DOHH2 (cell line): Measurements from ENCODE around the gene GATA5.

Experiments used
- H3F3A ChIP-seq: fragments of 200-600 bp; sonication (generic), shearing (Covaris generic); 2 replicates; pipeline ENCODE4 v1.6.0; 2016; ENCODE audit warnings: antibody characterized with exemption, mild to moderate bottlenecking; ENCODE audit not compliant: control insufficient read depth, insufficient read depth
- H3K27ac ChIP-seq: fragments of 200-600 bp; sonication (generic); 2 replicates; pipeline ENCODE4 v1.5.1; 2014; ENCODE audit warnings: low read depth, mild to moderate bottlenecking, low read length, moderate library complexity
- H3K27me3 ChIP-seq: fragments of 200-600 bp; sonication (generic); 2 replicates; pipeline ENCODE4 v1.6.1; 2014; ENCODE audit warnings: mild to moderate bottlenecking, low read length, mixed read lengths; ENCODE audit not compliant: control insufficient read depth
- H3K36me3 ChIP-seq: fragments of 200-600 bp; sonication (generic); 2 replicates; pipeline ENCODE4 v1.6.1; 2014; ENCODE audit warnings: mild to moderate bottlenecking, low read length, moderate library complexity, mixed read lengths; ENCODE audit not compliant: control insufficient read depth
- H3K4me1 ChIP-seq: fragments of 200-600 bp; sonication (generic); 2 replicates; pipeline ENCODE4 v1.6.1; 2014; ENCODE audit warnings: mild to moderate bottlenecking, low read length, mixed read lengths; ENCODE audit not compliant: control insufficient read depth
- H3K4me2 ChIP-seq: fragments of 200-600 bp; sonication (generic); 2 replicates; pipeline ENCODE4 v1.6.0; 2014; ENCODE audit warnings: mild to moderate bottlenecking, low read length, moderate library complexity
- H3K4me3 ChIP-seq: fragments of 200-600 bp; sonication (generic); 2 replicates; pipeline ENCODE4 v1.5.1; 2014; ENCODE audit warnings: mild to moderate bottlenecking, low read length, mixed read lengths
- H3K79me2 ChIP-seq: fragments of 200-600 bp; sonication (generic); 2 replicates; pipeline ENCODE4 v1.6.1; 2014; ENCODE audit warnings: mild to moderate bottlenecking, low read length, mixed read lengths; ENCODE audit not compliant: control insufficient read depth
- H3K9me2 ChIP-seq: fragments of 200-600 bp; sonication (generic); replicated peaks from 2 replicates; pipeline ENCODE4 v1.6.1; 2014; ENCODE audit warnings: mild to moderate bottlenecking, low read length, mixed read lengths; ENCODE audit not compliant: control insufficient read depth
- H3K9me3 ChIP-seq: fragments of 200-600 bp; sonication (generic); 2 replicates; pipeline ENCODE4 v1.6.1; 2014; ENCODE audit warnings: antibody characterized with exemption, low read length, mixed read lengths; ENCODE audit not compliant: control insufficient read depth, insufficient read depth
- H4K20me1 ChIP-seq: fragments of 200-600 bp; sonication (generic); 2 replicates; pipeline ENCODE4 v1.6.0; 2014; ENCODE audit warnings: low read depth, mild to moderate bottlenecking, antibody characterized with exemption, low read length, moderate library complexity; ENCODE audit not compliant: control insufficient read depth, insufficient read depth
- EZH2phosphoT487 ChIP-seq: fragments of 200-600 bp; sonication (generic); IDR thresholded peaks from 2 replicates; pipeline ENCODE4 v1.6.1; 2017; ENCODE audit warnings: borderline replicate concordance, mild to moderate bottlenecking, antibody characterized with exemption, low read length, moderate library complexity, mixed read lengths
- TF ChIP-seq, protein P1 (sequence below): fragments of 200-600 bp; sonication (generic); IDR thresholded peaks from one replicate; pipeline ENCODE4 v1.5.1; 2014; ENCODE audit warnings: antibody characterized with exemption, mild to moderate bottlenecking, low read depth, low read length; ENCODE audit not compliant: poor library complexity, severe bottlenecking

GATA5 gene

DNA sequence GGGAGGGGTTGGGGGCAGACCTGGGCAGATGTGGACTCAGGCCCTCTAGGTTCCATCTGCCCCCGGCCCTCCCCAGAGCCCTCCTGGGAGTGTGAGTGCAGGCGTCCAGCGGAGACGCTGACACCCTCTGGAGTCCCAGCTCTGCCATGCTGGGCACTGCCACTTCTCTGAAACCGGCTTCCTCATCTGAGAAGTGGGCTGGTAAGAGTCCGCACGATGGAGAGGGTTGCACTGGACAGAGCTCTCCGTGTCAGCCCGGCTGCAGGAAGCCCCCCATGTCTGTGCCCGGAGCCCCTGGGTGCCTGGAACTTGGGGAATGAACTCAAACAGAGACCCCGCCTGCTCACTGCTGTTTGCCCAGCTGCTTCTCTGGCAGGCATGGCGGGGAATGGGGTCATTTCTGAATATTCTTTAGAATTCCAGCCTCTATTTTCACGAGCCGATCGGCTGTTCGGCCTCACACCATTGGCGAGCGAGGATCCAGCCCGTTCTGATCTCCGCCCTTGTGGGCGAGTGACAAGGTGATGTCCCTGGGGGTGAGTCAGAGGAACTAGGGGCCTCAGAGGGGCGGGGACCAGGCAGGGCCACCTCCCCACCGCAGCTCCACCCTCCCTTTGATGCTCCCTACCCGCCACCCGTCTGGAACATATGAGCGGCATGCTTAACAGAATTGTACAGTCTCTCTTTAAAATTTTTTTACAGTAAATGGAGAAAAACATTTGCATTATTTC is 47.8 kb upstream of the GATA5 start:
- Histone ChIP-seq H3K4me2 (no peak overlapping the region), H3F3A (no peaks in the 10 kb centered on the region), H3K27ac (no peak overlapping the region), H4K20me1 (no peaks in the 10 kb centered on the region), H3K9me3 (no peaks in the 10 kb centered on the region), H3K4me1 (no peaks in the 10 kb centered on the region), H3K9me2 (no peaks in the 10 kb centered on the region), H3K79me2 (no peaks in the 10 kb centered on the region), H3K4me3 (no peak overlapping the region), H3K36me3 (no peaks in the 10 kb centered on the region), H3K27me3 (0 out of 2 replicates have a peak, but pooled peaks cover 4% of the 10 kb centered on the region)
- TF ChIP-seq EZH2phosphoT487, result no peak
- TF ChIP-seq, protein P1, sequence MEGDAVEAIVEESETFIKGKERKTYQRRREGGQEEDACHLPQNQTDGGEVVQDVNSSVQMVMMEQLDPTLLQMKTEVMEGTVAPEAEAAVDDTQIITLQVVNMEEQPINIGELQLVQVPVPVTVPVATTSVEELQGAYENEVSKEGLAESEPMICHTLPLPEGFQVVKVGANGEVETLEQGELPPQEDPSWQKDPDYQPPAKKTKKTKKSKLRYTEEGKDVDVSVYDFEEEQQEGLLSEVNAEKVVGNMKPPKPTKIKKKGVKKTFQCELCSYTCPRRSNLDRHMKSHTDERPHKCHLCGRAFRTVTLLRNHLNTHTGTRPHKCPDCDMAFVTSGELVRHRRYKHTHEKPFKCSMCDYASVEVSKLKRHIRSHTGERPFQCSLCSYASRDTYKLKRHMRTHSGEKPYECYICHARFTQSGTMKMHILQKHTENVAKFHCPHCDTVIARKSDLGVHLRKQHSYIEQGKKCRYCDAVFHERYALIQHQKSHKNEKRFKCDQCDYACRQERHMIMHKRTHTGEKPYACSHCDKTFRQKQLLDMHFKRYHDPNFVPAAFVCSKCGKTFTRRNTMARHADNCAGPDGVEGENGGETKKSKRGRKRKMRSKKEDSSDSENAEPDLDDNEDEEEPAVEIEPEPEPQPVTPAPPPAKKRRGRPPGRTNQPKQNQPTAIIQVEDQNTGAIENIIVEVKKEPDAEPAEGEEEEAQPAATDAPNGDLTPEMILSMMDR, result no peak

DNA sequence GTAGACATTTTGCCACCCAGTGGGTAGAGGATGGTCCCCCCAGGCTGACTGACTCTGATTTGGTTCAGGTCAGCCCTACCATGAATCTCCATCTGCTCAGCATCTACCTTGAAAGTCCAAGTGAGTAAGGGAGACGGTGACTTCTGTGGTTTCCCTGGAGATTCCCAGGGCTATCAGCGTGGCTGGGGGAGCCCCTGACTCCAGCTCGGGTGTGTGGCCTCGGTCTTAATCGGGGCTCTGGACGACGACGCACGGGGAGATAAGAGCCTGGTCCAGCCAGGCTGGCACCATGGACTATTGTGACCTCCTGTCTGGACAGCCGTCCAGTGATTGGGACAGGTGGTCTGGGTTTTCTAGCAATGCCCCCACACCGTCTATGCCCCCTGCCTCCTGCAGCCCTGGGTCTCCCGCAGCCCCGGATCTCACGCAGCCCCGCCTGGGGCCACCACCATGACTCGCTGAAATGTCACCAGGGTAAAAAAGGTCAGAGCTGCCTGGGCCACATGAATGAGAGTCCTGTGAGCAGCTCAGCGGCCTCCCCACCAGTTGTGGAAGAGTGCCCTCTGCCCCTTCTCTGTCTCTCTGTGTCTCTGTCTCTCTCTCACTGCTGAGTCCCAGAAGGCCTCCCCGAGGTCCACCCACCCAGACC is 47.1 kb upstream of the GATA5 start:
- H3F3A ChIP-seq, result no peaks in the 10 kb centered on the region
- no peak overlapping the region for H3K27ac ChIP-seq
- no peak overlapping the region for H3K4me3 ChIP-seq
- no peaks in the 10 kb centered on the region for H3K36me3 ChIP-seq
- no peaks in the 10 kb centered on the region for H3K4me1 ChIP-seq
- no peaks in the 10 kb centered on the region for H4K20me1 ChIP-seq
- no peak overlapping the region for H3K4me2 ChIP-seq
- TF ChIP-seq, protein P1, result no peak
- no peak for TF ChIP-seq EZH2phosphoT487
- no peaks in the 10 kb centered on the region for H3K79me2 ChIP-seq
- 0 out of 2 replicates have a peak, but pooled peaks cover 4% of the 10 kb centered on the region for H3K27me3 ChIP-seq
- no peaks in the 10 kb centered on the region for H3K9me2 ChIP-seq
- no peaks in the 10 kb centered on the region for H3K9me3 ChIP-seq

DNA sequence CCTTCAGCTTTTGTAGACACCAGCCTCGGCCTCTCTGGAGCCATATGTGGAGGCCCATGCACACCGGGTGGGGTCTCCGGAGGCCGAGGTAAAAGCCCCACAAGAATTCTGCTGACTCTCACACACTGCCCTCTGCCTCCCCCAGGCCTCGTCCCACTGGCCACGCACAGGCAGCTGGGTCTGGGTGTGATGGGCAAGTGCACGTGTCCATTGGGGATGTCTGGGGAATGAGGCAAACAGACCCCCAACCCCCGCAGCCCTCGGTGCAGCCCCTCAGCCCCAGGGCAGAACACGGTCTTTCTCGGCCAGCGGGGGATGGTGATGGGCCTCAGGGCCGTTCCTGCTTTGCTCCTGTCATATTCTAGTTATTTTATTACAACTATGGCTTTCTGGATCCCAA is 44.0 kb upstream of the GATA5 start:
- no peaks in the 10 kb centered on the region for H4K20me1 ChIP-seq

More for the DNA sequence above, 44.0 kb upstream of the GATA5 start:
- Histone ChIP-seq H3K27me3 (0 out of 2 replicates have a peak, but pooled peaks cover 4% of the 10 kb centered on the region), H3K4me1 (no peaks in the 10 kb centered on the region), H3K27ac (no peak overlapping the region), H3F3A (no peaks in the 10 kb centered on the region), H3K9me2 (no peaks in the 10 kb centered on the region), H3K36me3 (no peaks in the 10 kb centered on the region), H3K79me2 (no peaks in the 10 kb centered on the region), H3K9me3 (no peaks in the 10 kb centered on the region), H3K4me3 (no peak overlapping the region), H3K4me2 (no peak overlapping the region)
- TF ChIP-seq, protein P1, result no peak
- no peak for TF ChIP-seq EZH2phosphoT487
